ENCODE results near the gene SLC16A1.

SLC16A1 gene

DNA sequence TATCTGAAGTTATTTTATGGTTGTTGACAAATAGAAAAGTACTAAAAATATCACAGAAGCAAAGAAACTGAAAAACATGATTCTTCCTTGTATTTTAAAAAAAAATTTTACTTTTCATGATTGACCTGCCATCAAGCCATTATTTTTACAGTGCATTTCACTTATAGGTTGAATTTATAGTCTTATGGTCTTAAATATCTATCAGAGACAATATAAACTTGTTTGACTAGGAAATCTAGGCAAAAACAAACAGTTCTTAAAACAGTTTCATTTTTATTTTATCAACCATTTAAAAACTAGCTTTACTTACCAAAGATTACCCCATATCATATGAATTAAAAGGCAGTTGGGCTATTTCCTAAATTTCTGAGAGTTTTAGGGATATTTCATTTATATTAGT is 59.2 kb downstream of the SLC16A1 start:
- TF ChIP-seq, protein P1, sequence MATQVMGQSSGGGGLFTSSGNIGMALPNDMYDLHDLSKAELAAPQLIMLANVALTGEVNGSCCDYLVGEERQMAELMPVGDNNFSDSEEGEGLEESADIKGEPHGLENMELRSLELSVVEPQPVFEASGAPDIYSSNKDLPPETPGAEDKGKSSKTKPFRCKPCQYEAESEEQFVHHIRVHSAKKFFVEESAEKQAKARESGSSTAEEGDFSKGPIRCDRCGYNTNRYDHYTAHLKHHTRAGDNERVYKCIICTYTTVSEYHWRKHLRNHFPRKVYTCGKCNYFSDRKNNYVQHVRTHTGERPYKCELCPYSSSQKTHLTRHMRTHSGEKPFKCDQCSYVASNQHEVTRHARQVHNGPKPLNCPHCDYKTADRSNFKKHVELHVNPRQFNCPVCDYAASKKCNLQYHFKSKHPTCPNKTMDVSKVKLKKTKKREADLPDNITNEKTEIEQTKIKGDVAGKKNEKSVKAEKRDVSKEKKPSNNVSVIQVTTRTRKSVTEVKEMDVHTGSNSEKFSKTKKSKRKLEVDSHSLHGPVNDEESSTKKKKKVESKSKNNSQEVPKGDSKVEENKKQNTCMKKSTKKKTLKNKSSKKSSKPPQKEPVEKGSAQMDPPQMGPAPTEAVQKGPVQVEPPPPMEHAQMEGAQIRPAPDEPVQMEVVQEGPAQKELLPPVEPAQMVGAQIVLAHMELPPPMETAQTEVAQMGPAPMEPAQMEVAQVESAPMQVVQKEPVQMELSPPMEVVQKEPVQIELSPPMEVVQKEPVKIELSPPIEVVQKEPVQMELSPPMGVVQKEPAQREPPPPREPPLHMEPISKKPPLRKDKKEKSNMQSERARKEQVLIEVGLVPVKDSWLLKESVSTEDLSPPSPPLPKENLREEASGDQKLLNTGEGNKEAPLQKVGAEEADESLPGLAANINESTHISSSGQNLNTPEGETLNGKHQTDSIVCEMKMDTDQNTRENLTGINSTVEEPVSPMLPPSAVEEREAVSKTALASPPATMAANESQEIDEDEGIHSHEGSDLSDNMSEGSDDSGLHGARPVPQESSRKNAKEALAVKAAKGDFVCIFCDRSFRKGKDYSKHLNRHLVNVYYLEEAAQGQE (IDR thresholded peaks at IDR 0.05; ENCODE audit: insufficient replicate concordance, low read depth), result no peak
- no peak for TF ChIP-seq GABPA (IDR thresholded peaks at IDR 0.05; ENCODE audit: low read depth)
- TF ChIP-seq, protein P2, sequence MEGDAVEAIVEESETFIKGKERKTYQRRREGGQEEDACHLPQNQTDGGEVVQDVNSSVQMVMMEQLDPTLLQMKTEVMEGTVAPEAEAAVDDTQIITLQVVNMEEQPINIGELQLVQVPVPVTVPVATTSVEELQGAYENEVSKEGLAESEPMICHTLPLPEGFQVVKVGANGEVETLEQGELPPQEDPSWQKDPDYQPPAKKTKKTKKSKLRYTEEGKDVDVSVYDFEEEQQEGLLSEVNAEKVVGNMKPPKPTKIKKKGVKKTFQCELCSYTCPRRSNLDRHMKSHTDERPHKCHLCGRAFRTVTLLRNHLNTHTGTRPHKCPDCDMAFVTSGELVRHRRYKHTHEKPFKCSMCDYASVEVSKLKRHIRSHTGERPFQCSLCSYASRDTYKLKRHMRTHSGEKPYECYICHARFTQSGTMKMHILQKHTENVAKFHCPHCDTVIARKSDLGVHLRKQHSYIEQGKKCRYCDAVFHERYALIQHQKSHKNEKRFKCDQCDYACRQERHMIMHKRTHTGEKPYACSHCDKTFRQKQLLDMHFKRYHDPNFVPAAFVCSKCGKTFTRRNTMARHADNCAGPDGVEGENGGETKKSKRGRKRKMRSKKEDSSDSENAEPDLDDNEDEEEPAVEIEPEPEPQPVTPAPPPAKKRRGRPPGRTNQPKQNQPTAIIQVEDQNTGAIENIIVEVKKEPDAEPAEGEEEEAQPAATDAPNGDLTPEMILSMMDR (IDR thresholded peaks at IDR 0.05; ENCODE audit: insufficient read depth, low read length), result no peak
- TF ChIP-seq POLR2AphosphoS5 (IDR thresholded peaks at IDR 0.05; ENCODE audit: low read depth), result no peak
- TF ChIP-seq SPI1 (IDR thresholded peaks at IDR 0.05; ENCODE audit: borderline replicate concordance, low read depth), result no peak
- no peaks in the 10 kb centered on the region for H3K27me3 ChIP-seq (ENCODE audit: insufficient read depth, poor library complexity, severe bottlenecking)
- no peak for DNase-seq (ENCODE audit: low read depth in 1 of 2, low spot score in 1 of 2)
- no peak overlapping the region for H3K4me3 ChIP-seq (replicated peaks; ENCODE audit: insufficient read depth, low read length)
- H3K27ac ChIP-seq (replicated peaks), result no peak overlapping the region

DNA sequence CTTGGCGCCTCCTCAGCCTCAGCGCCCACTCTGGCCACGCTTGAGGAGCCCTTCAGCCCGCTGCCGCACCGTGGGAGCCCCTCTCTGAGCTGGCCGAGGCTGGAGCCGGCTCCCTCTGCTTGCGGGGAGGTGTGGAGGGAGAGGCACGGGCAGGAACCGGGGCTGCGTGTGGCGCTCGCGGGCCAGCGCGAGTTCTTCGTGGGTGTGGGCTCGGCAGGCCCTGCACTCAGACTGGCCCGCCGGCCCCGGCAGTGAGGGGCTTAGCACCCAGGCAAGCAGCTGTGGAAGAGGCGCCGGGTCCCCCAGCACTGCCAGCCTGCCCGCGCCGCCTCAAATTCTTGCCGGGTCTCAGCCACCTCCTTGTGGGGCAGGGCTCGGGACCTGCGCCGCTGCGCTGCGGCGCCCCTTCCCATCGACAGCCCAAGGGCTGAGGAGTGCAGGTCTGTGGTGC is 61.4 kb downstream of the SLC16A1 start:
- Histone ChIP-seq H3K27ac (replicated peaks) (no peak overlapping the region), H3K27me3 (ENCODE audit: insufficient read depth, poor library complexity, severe bottlenecking) (no peaks in the 10 kb centered on the region), H3K4me3 (replicated peaks; ENCODE audit: insufficient read depth, low read length) (no peak overlapping the region)
- no peak for DNase-seq (ENCODE audit: low read depth in 1 of 2, low spot score in 1 of 2)
- TF ChIP-seq, protein P2 (IDR thresholded peaks at IDR 0.05; ENCODE audit: insufficient read depth, low read length), result no peak
- TF ChIP-seq, protein P1 (IDR thresholded peaks at IDR 0.05; ENCODE audit: insufficient replicate concordance, low read depth), result no peak
- no peak for TF ChIP-seq SPI1 (IDR thresholded peaks at IDR 0.05; ENCODE audit: borderline replicate concordance, low read depth)
- no peak for TF ChIP-seq POLR2AphosphoS5 (IDR thresholded peaks at IDR 0.05; ENCODE audit: low read depth)

DNA sequence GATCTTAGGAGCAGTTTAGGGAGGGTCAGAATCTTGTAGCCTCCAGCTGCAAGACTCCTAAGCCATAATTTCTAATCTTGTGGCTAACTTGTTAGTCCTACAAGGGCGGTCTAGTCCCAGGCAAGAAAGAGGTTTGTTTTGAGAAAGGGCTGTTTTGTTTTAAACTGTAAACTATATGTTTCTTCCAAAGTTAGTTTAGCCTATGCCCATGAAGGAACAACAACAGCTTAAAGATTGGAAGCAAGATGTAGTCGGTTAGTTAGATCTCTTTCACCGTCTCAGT is 62.0 kb downstream of the SLC16A1 start:
- no peak overlapping the region for H3K4me3 ChIP-seq (replicated peaks; ENCODE audit: insufficient read depth, low read length)
- no peak overlapping the region for H3K27ac ChIP-seq (replicated peaks)
- no peaks in the 10 kb centered on the region for H3K27me3 ChIP-seq (ENCODE audit: insufficient read depth, poor library complexity, severe bottlenecking)
- TF ChIP-seq, protein P1 (IDR thresholded peaks at IDR 0.05; ENCODE audit: insufficient replicate concordance, low read depth), result no peak
- no peak for TF ChIP-seq GABPA (IDR thresholded peaks at IDR 0.05; ENCODE audit: low read depth)
- no peak for TF ChIP-seq SPI1 (IDR thresholded peaks at IDR 0.05; ENCODE audit: borderline replicate concordance, low read depth)
- TF ChIP-seq POLR2AphosphoS5 (IDR thresholded peaks at IDR 0.05; ENCODE audit: low read depth), result no peak
- DNase-seq (ENCODE audit: low read depth in 1 of 2, low spot score in 1 of 2), result no peak
